PC-9 (cell line): ENCODE measurements around the gene FAR1. TPM values are rescaled to one million over a fixed set of nuclear protein-coding genes. Genes with fewer than 3 reads are reported as not detected.

Experiments
- BruUV-seq: library from RNA; stranded (reverse); fragments of 400-500 nt; replicated peaks from 2 replicates; lab custom pipeline; 2021; lab: Mats Ljungman, UMichigan
- CTCF ChIA-PET: fragments of 300-600 bp; sonication (Branson Sonifier 250); formaldehyde crosslinking; loops from one replicate; lab custom pipeline; 2022; ENCODE audit warnings: antibody characterized with exemption; lab: Charles Lee
- POLR2A ChIA-PET: fragments of 300-600 bp; sonication (Branson Sonifier 250); formaldehyde crosslinking; loops from one replicate; lab custom pipeline; 2022; ENCODE audit warnings: antibody characterized with exemption; ENCODE audit not compliant: unreplicated experiment; lab: Charles Lee
- DNase-seq, 2 experiments: peaks; one replicate each; pipeline versions ENCODE4 v3.0.0 to v3.0.0-alpha.2; 2015 to 2022; ENCODE audit warnings: mixed read lengths in 1 of 2
- H2AFZ ChIP-seq: fragments of 200-600 bp; sonication (generic); 2 replicates; pipeline ENCODE4 v1.8.1; 2017; ENCODE audit warnings: antibody characterized with exemption
- H3F3A ChIP-seq: fragments of 200-600 bp; sonication (generic); 2 replicates; pipeline ENCODE4 v1.8.1; 2017; ENCODE audit warnings: antibody characterized with exemption, mild to moderate bottlenecking, low read depth; ENCODE audit not compliant: insufficient read depth
- H3K27ac ChIP-seq: fragments of 200-600 bp; sonication (generic); 2 replicates; pipeline ENCODE4 v1.6.1; 2016; ENCODE audit warnings: mixed run types
- H3K27me3 ChIP-seq: fragments of 200-600 bp; sonication (generic); 2 replicates; pipeline ENCODE4 v1.6.1; 2016; ENCODE audit warnings: low read depth, mixed run types; ENCODE audit not compliant: insufficient read depth
- H3K36me3 ChIP-seq: fragments of 200-600 bp; sonication (generic); 2 replicates; pipeline ENCODE4 v1.6.1; 2016; ENCODE audit warnings: low read depth, mixed run types
- H3K4me1 ChIP-seq: fragments of 200-600 bp; sonication (generic); replicated peaks from 2 replicates; pipeline ENCODE4 v1.6.1; 2016; ENCODE audit warnings: mixed run types; ENCODE audit not compliant: insufficient read depth
- H3K4me2 ChIP-seq: fragments of 200-600 bp; sonication (generic); 2 replicates; pipeline ENCODE4 v1.6.1; 2017; ENCODE audit warnings: mixed run types
- H3K4me3 ChIP-seq: fragments of 200-600 bp; sonication (generic); 2 replicates; pipeline ENCODE4 v1.6.1; 2016; ENCODE audit warnings: mixed run types
- H3K79me2 ChIP-seq: fragments of 200-600 bp; sonication (generic); 2 replicates; pipeline ENCODE4 v1.6.1; 2017; ENCODE audit warnings: low read depth, mixed run types
- H3K9me2 ChIP-seq: fragments of 200-600 bp; sonication (generic); 2 replicates; pipeline ENCODE4 v1.8.1; 2017; ENCODE audit warnings: mild to moderate bottlenecking; ENCODE audit not compliant: insufficient read depth
- H3K9me3 ChIP-seq: fragments of 200-600 bp; sonication (generic); 2 replicates; pipeline ENCODE4 v1.8.1; 2016; ENCODE audit warnings: low read depth; ENCODE audit not compliant: insufficient read depth
- H4K20me1 ChIP-seq: fragments of 200-600 bp; sonication (generic); 2 replicates; pipeline ENCODE4 v1.8.1; 2017; ENCODE audit not compliant: insufficient read depth
- EZH2 ChIP-seq: fragments of 200-600 bp; sonication (generic); IDR thresholded peaks from 2 replicates; pipeline ENCODE4 v1.8.0; 2017; ENCODE audit warnings: antibody characterized with exemption, low read depth
- intact Hi-C: fragments of 100-400 bp; cut with micrococcal nuclease; formaldehyde crosslinking; loops from one replicate; pipeline ENCODE4 v1.10.0; 2022; ENCODE audit not compliant: unreplicated experiment
- total RNA-seq: library from RNA; stranded (reverse); gene quantifications from 2 replicates; pipeline ENCODE4 v1.2.3, GENCODE V29; 2021
- TF ChIP-seq, protein P1 (sequence below): fragments of 200-600 bp; sonication (generic); conservative IDR thresholded peaks from 2 replicates; pipeline ENCODE4 v1.6.1; 2017; ENCODE audit warnings: mixed run types, antibody characterized with exemption, mild to moderate bottlenecking, moderate library complexity

Gene FAR1
- total RNA-seq, 1 experiment from 2014 or later = 34.4 TPM

DNA sequence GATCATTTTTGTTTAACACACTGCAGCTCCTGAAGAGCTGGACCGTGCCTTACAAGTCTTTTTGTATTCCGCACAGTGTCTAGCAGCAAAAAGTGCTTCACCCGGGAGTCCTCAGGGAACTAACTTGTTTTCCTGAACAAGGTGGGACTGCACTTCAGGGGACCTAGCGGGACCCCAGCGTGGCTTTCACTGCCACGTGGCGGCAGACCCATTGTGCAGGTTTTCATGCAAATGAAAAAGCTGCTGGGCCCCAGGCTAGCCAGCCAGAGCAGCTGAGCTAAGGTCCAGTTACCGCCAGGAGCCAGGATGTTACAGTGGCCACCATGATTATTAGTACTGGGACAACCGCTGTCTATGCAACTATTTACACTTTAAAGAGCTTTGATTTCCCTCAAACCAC lies 90.6 kb downstream of the FAR1 start:
- Histone ChIP-seq H3K27me3 (no peaks in the 10 kb centered on the region), H3K4me1 (no peaks in the 10 kb centered on the region), H3K27ac (no peak overlapping the region), H4K20me1 (no peaks in the 10 kb centered on the region), H3K9me3 (no peaks in the 10 kb centered on the region), H3K9me2 (no peaks in the 10 kb centered on the region), H3K79me2 (no peaks in the 10 kb centered on the region), H3K4me3 (no peak overlapping the region), H2AFZ (no peak overlapping the region), H3K4me2 (no peak overlapping the region), H3K36me3 (no peaks in the 10 kb centered on the region), H3F3A (no peaks in the 10 kb centered on the region)
- POLR2A ChIA-PET = no interaction called here
- no peak for DNase-seq
- intact Hi-C loops = no loop called here
- TF ChIP-seq EZH2 = no peak
- TF ChIP-seq, protein P1, sequence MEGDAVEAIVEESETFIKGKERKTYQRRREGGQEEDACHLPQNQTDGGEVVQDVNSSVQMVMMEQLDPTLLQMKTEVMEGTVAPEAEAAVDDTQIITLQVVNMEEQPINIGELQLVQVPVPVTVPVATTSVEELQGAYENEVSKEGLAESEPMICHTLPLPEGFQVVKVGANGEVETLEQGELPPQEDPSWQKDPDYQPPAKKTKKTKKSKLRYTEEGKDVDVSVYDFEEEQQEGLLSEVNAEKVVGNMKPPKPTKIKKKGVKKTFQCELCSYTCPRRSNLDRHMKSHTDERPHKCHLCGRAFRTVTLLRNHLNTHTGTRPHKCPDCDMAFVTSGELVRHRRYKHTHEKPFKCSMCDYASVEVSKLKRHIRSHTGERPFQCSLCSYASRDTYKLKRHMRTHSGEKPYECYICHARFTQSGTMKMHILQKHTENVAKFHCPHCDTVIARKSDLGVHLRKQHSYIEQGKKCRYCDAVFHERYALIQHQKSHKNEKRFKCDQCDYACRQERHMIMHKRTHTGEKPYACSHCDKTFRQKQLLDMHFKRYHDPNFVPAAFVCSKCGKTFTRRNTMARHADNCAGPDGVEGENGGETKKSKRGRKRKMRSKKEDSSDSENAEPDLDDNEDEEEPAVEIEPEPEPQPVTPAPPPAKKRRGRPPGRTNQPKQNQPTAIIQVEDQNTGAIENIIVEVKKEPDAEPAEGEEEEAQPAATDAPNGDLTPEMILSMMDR = no peak
- CTCF ChIA-PET = no interaction called here
- no TSS peak for BruUV-seq

DNA sequence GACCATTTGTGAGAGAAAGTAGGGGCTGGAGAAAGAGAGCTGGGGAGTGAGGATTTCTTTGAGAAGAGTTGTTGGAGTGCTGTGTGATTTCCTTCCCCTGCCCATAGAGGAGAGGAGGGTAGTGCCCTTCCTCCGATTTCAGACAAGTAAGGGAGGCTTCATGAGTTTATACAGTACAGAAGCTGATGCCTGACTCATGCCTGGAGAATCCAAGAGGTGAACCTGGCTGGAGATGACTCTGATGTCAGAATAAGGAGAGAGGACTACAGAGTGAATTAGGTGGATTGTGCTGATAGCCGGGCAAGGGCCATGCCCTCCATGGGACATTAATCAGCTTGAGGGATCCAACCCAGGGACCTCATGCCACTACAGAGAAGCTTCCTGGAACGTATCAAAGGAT lies 91.6 kb downstream of the FAR1 start:
- no peak for TF ChIP-seq EZH2
- TF ChIP-seq, protein P1 = no peak
- Histone ChIP-seq H3K79me2 (no peaks in the 10 kb centered on the region), H3K9me3 (no peaks in the 10 kb centered on the region), H3K4me3 (no peak overlapping the region), H3K9me2 (no peaks in the 10 kb centered on the region), H3K36me3 (no peaks in the 10 kb centered on the region), H3K27ac (no peak overlapping the region), H3F3A (no peaks in the 10 kb centered on the region), H3K4me2 (no peak overlapping the region), H3K4me1 (no peaks in the 10 kb centered on the region), H4K20me1 (no peaks in the 10 kb centered on the region), H2AFZ (no peak overlapping the region), H3K27me3 (no peaks in the 10 kb centered on the region)
- CTCF ChIA-PET = no interaction called here
- intact Hi-C loops = no loop called here
- BruUV-seq = no TSS peak
- DNase-seq = no peak
- POLR2A ChIA-PET = no interaction called here

DNA sequence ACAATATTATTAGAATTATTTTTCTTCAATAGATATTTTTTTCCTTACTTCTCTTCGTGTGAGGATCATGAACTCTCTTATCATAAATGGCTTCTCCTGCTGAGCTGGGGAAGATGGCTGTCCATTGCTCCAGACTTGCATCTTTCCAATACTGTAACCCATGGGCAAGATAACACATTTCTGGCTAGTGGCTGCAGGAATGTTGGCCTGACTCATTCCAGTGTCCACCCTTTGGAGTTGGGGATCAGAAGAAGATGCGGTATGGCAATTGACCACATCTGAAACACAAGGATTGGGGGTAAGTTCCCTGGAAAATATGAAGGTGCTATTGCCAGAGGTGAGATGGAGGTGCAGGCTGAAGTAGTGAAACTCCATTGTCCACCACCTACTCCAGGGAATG lies 92.8 kb downstream of the FAR1 start:
- Histone ChIP-seq H3K4me2 (no peak overlapping the region), H3K9me2 (no peaks in the 10 kb centered on the region), H3K4me1 (no peaks in the 10 kb centered on the region), H3K4me3 (no peak overlapping the region), H3K27me3 (no peaks in the 10 kb centered on the region), H3K9me3 (no peaks in the 10 kb centered on the region), H3K27ac (no peak overlapping the region), H4K20me1 (no peaks in the 10 kb centered on the region), H2AFZ (no peak overlapping the region), H3F3A (no peaks in the 10 kb centered on the region), H3K79me2 (no peaks in the 10 kb centered on the region), H3K36me3 (no peaks in the 10 kb centered on the region)
- ChIA-PET CTCF (no interaction called here), POLR2A (no interaction called here)
- BruUV-seq = no TSS peak
- intact Hi-C loops = no loop called here
- TF ChIP-seq, protein P1 = no peak
- TF ChIP-seq EZH2 = no peak
- no peak for DNase-seq
